Hippocampal formation (tissue), 2 donors: ENCODE measurements around the gene ZDHHC11.
"Not testable (repeated sequence)": the region's sequence is repeated elsewhere in the genome, so short reads cannot be mapped to it uniquely, and the experiment has no call there.

Experiments used
- DNase-seq, 2 donors: peaks; one replicate each; lab custom pipeline; 2025; lab: John Stamatoyannopoulos, UW

Gene ZDHHC11

DNA sequence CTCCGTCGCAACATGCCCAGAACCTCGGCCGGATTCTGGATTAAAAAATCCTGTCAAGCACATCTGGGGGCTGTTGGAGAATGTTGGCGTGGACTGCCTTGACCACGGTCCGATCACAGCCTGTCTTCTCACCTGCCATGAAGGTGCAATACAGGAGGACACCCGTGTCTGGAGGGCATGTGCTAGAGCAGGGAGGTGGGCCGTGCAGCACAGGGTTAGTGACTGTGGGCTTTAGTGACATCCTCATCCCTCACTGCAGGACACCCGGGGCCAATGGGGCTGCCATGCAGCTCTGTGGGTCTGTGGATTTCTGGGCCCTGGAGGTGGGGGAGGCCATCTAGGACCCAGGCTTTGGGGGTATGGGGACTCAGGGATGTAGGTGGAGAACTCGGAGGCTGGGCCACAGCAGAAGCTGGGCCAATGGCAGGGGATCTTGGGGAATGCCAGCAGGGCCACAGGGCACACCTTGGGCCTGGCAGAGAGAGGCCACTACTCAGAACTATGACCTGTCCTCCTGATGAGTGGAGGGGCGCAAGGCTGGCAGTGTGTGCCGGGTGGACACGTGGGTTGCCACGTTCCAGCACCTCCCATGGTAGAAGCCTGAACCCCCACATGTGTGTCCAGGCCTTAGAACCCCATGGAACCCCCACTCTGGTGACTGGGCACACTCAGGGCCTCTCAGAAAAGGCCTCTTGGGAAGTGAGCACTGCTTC lies 89.6 kb downstream of the ZDHHC11 start:
- no peak for DNase-seq

DNA sequence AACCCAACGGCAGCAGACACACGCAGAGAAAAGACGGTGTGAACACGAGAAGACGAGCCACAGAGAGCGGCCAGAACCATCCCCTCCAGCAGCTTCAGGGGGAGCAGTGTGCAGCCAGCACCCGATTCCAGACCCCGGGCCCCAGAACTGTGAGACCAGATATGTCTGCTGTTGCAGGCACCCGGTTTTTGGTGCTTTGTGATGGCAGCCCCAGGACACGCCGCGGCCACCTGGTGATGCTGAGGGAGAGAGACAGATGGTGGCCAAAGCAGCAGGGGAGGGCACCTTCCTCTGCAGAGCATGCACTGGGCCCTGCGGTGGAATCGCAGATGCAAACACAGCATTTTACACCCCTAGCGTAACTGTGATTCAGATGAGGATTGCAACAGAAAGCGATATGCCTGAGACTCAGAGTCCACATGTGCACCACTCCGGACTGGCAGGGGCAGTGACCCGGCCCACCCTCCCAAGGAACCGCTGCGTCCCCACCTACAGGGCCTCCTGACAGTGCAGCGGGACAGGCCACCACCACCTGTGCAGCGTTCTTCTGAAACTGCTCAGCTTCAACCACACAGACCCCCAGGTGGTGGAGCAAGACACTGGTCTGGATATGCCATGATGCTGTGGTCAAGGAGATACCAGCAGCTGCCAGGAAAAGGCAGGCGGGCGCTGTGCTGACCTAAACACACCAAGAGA lies 90.3 kb downstream of the ZDHHC11 start:
- no peak for DNase-seq

DNA sequence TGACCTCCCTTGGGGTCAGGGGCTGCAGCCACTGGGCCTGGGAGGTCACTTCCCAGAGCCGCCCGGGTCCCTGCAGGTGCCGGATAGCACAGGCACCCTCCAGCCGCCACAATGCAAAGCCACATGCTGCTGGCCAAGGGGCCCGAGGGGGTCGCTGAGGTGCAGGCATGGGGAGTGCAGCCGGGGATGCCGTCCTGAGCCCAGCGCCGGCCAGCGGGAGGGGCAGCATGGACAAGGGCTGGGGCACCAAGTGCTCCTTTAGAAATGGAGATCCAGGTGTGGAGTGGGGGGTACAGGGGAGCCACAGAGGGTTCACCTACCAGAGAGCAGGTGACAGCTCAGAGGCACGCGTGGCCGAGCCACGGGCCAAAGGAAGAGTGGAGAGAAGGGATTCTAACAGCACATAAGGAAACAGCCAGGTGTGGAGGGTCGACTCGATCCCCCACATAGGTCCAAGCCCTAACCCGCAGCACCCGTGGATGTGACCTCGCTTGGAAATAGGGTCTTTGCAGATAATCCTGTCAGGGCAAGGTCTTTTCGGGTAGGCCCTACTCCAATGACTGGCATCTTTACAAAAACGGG lies 90.9 kb downstream of the ZDHHC11 start:
- no peak for DNase-seq

DNA sequence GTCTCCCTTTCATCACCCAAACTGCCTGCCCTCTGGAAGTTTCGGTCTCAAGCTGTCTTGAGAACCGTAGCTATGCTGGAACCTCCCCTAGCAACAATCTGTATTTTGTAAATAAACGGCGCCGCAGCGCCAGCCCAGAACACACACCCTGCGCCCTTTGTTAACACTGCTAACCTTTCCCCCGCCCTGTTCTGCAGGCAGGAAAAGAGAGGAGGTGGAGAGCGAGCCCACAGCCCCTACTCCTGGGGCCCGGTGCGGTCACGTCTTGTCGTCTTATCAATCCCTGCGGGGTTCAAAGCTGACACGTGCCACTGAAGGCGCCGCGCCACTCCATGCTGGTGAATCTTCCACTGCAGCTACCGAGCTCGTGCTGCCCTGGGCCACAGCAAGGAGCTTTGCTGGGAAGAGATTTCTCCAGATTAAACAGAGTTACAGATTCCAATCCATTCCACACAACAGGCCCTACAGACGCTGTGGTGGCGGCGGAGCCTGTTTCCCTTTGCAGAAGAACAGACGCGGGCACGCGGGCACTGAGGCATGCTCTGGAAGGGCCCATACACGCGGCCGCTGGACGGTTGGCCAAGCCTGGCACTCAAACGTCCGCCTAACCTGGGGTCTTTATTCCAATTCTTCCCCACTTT lies 91.6 kb downstream of the ZDHHC11 start:
- no peak for DNase-seq

DNA sequence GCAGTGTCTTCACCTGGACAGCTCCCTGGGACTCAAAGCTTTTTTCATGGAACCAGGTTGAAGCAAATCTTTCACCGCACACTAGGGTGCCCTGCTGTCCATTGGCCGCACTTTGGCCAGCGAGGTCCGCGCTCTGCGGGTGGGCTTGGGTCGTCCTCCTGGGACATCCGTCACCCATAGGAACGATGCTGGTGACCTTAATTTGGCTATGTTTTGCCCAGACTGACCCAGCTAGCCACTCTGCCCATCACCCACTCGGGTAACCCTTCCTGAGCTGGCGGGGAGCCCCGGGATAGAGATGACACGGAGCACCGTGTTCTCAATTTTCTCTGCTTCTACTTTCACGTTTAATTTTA lies 92.1 kb downstream of the ZDHHC11 start:
- no peak for DNase-seq

DNA sequence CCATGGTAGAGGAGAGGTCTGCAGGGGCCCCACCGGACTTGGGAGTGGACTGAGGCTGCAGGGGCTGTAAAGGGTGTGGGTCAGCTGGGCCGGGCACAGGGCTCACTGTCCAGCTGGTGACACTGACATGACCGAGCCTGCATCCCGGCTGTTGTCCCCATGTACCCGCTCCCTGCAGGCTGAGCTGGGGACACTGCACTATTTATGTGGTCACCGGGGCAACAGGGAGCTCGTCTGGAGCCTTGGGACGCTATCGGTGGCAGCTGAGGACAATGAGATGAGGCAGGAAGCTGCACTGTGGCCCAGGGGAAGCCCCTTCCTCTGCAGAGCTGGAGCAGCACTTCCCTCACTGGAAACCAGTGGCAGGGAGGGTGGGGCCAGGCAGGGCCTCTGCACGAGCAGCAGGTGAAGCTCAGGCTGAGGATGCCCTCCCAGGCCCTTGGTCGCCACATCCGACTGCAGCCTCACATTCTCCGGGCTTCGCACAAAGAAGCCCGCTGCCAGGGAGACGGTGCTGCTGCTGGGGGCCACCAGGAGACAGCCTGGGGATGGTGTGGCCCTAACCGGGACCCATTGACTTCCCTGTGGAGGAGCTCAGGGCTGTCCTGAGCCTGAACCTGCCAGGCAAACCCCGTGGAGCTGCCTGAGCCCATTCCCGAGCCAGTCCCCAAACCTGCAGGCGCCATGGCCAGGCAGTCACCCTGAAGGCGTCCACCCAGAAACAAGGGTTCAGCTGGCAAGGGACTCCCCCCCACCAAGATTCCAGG lies 92.7 kb downstream of the ZDHHC11 start:
- no peak for DNase-seq

DNA sequence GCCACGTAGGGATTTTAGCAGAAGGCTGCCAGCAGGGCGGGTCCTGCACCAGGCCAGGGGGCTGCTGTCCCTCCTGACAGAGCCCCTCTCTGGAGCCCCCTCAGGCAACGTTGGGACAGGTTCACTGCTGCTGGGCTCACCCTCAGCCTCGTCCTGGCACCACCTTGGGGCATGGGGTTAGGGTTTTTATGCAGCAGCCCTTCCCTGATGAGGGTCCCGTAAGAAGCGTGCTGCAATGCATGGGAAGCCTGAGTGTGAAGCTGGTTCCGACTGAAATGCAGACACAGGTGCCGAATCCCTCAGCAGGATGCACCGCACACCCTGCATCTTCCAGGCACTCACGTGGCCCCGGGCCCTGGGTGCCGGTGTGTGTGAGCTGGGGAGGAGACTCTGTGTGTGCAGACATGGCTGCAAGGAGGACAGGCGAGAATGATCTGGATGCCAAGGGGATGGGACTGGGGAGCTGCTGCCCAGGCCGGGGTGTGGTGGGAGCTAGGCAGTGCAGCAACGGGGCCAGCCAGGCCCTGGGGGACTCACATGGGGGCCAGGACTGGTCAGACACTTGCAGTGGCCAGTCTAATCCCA lies 93.3 kb downstream of the ZDHHC11 start:
- DNase-seq = no peak

DNA sequence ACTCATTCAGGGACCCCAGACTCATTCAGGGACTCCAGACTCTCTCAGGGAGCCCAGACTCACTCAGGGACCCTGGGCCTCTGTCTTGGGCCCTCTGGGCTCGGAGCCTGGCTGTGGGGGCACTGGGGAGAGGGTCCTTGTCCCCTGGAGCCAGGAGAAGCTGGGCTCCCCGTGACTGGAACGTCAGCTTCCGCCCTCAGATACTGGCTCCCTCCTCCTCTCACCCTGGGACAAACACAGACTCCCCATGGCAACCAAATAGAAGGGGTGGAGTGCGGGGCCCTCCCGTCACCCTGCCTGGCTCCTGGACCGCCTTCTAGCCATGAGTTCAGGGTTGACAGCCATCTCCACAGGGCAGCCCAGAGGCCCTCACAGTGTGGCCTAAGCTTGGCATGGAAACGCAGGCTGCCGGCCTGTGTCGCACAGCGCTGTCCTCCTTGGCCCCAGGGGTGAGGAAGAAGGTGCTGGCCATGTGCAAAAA lies 93.9 kb downstream of the ZDHHC11 start:
- no peak for DNase-seq

DNA sequence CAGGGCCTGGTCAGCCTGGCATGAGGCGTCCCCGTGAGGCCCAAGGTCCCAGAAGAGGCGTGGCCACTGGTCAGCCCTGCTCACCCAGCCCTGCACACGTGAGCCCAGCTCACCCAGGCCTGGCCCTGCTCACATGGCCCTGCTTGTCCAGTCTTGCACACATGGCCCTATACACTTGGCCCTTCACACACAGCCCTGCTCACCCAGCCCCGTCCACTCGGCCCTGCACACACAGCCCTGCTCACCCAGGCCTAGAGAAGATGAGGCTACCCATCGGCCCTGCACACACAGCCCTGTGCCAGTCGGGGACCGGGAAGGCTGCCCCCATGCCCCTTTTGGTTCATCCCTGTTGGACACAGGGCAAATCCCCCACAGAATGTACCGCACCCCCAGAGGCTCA lies 94.6 kb downstream of the ZDHHC11 start:
- DNase-seq = no peak

DNA sequence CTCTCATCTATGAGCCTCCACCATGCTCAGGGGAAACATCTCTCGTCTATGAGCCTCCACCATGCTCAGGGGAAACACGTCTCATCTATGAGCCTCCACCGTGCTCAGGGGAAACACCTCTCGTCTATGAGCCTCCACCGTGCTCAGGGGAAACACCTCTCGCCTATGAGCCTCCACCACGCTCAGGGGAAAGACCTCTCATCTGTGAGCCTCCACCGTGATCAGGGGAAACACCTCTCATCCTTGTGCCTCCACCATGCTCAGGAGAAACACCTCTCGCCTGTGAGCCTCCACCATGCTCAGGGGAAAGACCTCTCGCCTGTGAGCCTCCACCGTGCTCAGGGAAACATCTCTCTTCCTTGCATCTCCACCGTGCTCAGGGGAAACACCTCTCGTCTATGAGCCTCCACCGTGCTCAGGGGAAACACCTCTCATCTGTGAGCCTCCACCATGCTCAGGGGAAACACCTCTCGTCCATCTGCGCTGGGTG lies 96.6 kb downstream of the ZDHHC11 start:
- DNase-seq = not testable (repeated sequence)

DNA sequence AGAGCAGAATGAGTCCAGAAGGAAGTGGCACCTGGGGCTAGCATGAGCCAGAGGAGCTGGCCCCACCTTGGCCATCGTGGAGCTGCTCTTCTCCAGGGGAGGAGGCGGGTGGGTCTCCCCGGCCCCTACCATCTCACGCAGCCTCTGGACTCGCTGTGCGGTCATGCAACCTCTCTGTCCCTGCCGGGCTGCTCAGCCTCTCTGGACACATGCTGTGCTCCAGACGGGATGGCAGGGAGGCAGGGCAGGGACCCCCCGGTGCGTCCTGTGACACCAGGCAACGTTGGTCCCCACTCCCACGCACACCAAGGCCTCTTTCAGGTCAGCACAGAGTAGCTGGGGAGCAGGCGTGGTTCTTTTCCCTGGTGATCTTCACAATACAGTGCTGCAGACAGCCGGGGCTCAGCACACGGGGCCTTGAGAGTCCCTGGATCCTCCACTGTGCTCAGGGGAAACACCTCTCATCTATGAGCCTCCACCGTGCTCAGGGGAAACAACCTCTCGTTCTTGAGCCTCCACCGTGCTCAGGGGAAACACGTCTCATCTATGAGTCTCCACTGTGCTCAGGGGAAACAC lies 97.1 kb downstream of the ZDHHC11 start:
- DNase-seq = not testable (repeated sequence)

DNA sequence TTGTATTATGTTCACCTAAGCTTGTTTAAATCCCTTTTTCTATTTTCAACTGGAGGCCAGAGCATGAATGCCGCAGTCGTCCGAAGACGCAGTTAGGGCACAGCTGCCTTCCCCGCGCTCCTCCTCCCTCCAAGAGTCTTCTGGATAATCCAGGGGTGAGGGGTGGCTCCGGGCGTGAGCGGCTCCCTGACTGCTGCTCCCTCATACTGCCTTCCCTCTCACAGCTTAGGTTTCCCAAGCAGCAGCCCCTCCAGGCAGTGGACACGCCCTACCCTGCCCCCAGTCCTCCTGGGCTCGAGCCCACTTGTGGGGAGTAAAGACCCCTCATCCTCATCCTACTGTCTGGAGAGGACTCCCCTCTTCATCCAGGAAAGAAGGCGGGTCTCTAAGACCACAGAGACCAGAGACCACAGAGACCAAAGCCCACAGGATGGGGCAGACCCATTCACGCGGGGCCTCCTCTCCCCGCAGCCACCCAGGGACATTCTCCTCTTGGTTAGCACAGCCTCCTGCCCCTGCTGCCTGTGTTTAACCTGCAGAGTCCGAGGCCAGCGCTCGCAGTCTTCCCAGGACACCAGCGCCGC lies 98.2 kb downstream of the ZDHHC11 start:
- not testable (repeated sequence) for DNase-seq

DNA sequence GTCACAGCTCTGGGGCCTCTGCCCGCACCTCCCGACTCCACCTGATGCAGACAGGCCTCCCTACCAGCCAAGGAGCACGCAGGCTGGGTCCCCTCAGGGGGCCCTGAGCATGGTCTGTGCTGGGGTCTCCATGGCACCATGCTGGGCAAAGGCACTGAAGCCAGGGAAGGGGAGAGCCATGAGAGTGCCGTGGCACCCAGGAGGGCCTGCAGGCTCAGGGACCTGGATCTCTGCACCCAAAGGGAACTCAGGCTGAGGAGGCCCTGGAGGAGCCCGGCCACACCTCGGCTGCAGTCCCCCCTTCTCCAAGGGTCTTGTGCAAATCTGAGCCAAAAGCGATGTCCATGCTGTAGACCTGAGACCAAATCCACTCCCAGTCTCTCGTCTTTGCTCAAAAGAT lies 98.8 kb downstream of the ZDHHC11 start:
- DNase-seq = not testable (repeated sequence)

DNA sequence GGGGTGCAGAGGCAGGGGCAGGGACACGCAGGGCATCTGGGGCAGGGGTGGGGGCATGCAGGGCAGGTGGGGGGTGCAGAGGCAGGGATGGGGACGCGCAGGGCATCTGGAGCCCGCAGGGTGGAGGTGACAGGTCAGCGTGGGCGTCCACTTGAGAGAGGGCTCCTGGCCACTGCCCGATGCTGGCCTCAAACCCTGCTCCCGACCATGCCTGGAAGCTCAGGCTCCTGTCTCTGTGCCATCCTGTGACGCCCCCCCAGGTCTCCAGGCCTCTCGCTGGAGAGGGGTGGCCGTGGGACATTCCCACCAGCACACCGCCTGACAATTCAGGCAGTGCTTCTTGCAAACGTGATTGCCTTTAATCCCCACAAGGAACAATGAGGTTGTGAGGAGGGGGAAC lies 99.3 kb downstream of the ZDHHC11 start:
- no peak for DNase-seq

DNA sequence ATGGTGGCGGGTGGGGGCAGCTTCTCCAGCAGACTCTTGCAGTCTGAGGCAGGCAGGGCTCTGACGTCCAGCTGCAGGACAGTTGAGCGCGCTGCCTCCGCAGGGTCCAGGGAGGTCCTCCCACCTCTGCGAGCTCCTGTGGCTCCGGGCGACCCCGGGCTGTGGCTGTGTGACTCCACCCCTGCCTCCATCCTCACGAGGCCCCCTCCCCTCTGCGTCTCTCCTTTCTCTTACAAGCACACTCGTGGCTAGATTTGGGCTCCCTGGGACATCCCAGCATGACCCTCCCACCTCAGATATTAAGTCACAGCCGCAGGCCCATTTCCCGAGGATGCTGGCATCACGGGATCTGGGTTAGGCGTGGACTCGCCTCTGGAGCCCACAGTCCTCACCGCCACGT lies 100.6 kb downstream of the ZDHHC11 start:
- not testable (repeated sequence) for DNase-seq

DNA sequence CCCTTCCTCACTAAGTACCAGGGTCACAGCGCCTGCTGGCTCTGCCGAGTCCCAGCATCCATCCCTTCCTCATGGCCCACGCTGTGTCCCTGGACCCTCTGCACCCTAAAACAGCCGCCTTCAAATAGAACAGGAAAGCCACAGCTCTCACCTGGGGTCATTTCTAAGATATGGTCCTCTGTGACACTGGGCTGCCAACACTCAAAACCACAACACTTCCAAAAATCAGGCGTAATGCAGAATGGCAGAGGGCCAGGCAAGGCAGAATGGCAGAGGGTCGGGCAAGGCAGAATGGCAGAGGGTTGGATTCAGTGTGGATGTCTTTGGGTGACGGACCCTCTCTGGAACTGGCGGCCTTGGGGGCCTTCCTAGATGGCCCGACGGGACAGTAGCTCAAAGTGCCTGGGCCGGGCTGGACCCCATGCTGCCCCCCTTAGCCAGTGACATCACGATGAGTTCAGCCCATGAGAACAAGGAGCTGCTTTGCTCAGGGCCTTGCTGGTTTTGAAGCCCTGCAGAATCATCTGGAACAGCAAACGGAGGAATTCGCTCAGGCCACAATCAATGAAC lies 101.6 kb downstream of the ZDHHC11 start:
- no peak for DNase-seq

DNA sequence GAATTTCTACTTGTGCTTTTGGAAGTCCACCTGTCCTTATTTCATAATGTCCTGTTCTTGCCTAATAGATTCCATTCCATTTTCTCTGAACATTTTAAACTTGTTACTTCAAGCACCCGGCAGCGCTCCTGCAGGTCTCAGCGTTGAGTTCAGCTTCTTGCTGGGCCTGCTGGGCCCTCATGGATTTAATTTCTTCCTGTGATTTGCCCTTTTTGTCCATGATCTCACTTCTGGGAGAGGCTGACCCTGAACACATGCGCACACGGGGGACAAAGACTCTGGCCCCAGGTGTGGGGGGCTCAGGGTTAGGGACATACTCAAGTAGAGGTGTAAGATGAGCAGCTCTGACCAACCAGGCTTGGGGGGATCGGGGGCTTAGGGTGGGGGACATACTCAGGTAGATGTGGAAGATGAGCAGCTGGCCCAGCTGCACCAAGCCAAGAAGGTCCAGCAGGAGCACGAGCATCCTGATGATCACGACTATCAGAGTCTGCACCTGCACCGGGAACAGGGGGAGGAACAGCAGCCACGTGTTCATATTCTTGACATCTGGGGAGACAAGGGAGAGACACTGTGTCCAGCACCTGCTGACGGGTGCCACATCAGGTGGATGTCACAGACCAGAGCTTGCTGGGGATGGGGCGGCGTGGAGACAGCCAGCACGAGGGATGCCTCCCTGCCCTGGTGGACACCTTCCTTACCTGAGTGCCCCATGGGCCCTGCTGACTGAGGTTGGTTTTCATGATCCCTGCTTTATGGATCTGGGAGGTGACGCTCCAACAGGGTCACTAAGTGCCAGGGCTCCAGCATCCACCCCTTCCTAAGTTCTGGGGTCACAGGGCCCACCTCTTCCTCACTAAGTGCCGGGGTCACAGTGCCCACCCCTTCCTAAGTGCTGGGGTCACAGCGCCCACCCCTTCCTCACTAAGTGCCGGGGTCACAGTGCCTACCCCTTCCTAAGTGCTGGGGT lies 102.5 kb downstream of the ZDHHC11 start:
- not testable (repeated sequence) for DNase-seq

DNA sequence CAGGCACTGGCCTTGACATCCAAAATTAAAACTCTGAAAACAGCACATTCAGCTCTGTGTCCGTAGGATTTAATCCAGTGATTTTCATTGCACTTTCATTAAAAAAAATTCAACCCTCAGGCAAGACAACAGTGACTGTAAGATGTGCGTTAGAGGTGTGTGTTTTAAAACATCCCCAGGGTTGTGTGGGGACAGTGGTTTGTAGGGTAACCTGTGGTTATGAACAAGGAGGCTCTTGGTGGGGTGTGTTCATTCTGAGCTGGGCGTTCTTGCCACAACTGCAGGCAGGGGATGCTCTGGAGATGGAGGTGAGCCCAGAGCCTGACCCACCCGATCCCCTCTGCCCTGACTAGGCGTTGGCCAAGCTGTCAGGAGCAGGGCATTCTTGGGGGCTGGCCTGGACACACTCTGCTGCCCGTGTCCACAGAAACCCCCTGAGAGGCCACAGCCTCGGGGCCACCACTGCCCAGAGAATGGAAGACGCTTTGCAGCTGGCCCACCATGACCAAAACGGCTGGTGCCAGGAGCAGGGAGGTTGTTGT lies 103.4 kb downstream of the ZDHHC11 start:
- not testable (repeated sequence) for DNase-seq

DNA sequence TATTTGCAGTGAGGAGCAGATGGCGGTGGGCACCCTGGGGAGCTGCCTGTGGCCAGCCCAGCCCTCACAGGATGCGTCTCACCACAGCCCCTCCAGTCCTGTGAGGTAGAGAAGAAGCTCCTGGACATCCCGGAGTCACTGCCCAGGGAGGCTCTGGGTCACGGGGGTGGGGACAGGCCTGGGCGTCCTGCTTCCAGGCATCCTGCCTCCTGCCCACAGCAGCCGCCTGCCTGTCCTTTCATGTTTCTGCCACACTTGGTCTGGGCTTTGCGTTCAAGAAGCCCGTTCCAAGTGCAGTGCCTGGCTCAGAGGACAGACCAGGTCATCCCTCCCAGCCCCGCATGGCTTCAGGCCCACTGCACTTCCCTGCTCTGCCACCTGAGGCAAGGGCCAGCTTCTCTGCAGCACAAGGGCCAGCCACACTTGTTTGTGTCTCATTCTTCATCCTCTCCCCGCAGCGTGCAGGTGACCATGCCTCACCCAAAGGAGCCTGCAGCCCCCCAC lies 104.5 kb downstream of the ZDHHC11 start:
- no peak for DNase-seq
